ENCODE data around the gene KCTD16.

Gene KCTD16

GRCh38 chr5:144210655-144211054, 40.0 kb downstream of the KCTD16 start:
- DNase-seq: no peak

GRCh38 chr5:144219869-144220268, 49.2 kb downstream of the KCTD16 start:
- DNase-seq: no peak

GRCh38 chr5:144227363-144227999, 56.8 kb downstream of the KCTD16 start:
- DNase-seq: no peak

GRCh38 chr5:144230806-144231205, 60.1 kb downstream of the KCTD16 start:
- DNase-seq: no peak

- DNase-seq: no peak
These were observed 61.6 kb downstream of the KCTD16 start for GRCh38 chr5:144232285-144232684.

- DNase-seq: no peak
These were observed 65.8 kb downstream of the KCTD16 start for GRCh38 chr5:144236499-144236898.

- DNase-seq: no peak
These were observed 67.2 kb downstream of the KCTD16 start for GRCh38 chr5:144237851-144238250.

GRCh38 chr5:144247131-144247530, 76.5 kb downstream of the KCTD16 start:
- no peak for DNase-seq

- DNase-seq: no peak
These were observed 77.3 kb downstream of the KCTD16 start for GRCh38 chr5:144248015-144248414.

GRCh38 chr5:144249755-144250464, 79.2 kb downstream of the KCTD16 start:
- DNase-seq: no peak

- no peak for DNase-seq
These were observed 83.9 kb downstream of the KCTD16 start for GRCh38 chr5:144254552-144254951.

- no peak for DNase-seq
These were observed 89.4 kb downstream of the KCTD16 start for GRCh38 chr5:144260121-144260520.

GRCh38 chr5:144265643-144266247, 95.1 kb downstream of the KCTD16 start:
- DNase-seq: no peak

- DNase-seq: no peak
These were observed 97.4 kb downstream of the KCTD16 start for GRCh38 chr5:144267961-144268513.

GRCh38 chr5:144273232-144274027, 102.8 kb downstream of the KCTD16 start:
- DNase-seq: no peak

GRCh38 chr5:144275329-144275728, 104.7 kb downstream of the KCTD16 start:
- no peak for DNase-seq

GRCh38 chr5:144276034-144276822, 105.6 kb downstream of the KCTD16 start:
- no peak for DNase-seq

- DNase-seq: no peak
These were observed 111.1 kb downstream of the KCTD16 start for GRCh38 chr5:144281784-144282183.

- no peak for DNase-seq
These were observed 113.4 kb downstream of the KCTD16 start for GRCh38 chr5:144284036-144284435.

- DNase-seq: no peak
These were observed 114.3 kb downstream of the KCTD16 start for GRCh38 chr5:144284931-144285502.

- no peak for DNase-seq
These were observed 118.6 kb downstream of the KCTD16 start for GRCh38 chr5:144289277-144289676.

- DNase-seq: no peak
These were observed 121.4 kb downstream of the KCTD16 start for GRCh38 chr5:144292029-144292428.
